IMR-90 (cell line): Measurements from ENCODE around the gene RHOBTB1. TPM values are rescaled to one million over a fixed set of nuclear protein-coding genes. Genes with fewer than 3 reads are reported as not detected.

Experiments
- ATAC-seq: fragments of 200-7000 bp; cut with Tn5 transposase; 2 replicates; pipeline ENCODE4 v1.9.1; 2020; ENCODE audit warnings: low read depth, mild to moderate bottlenecking, moderate library complexity
- BruUV-seq: library from RNA; stranded (reverse); fragments of 400-500 nt; replicated peaks from 2 replicates; lab custom pipeline; 2021; lab: Mats Ljungman, UMichigan
- CTCF ChIA-PET: fragments of 300-600 bp; formaldehyde crosslinking; extraction: SDS; loops from one replicate; lab custom pipeline; 2021; ENCODE audit warnings: antibody characterized with exemption; lab: Yijun Ruan, JAX
- POLR2A ChIA-PET: fragments of 300-600 bp; sonication (Branson Sonifier 250); formaldehyde crosslinking; loops from one replicate; lab custom pipeline; 2022; ENCODE audit warnings: antibody characterized with exemption; ENCODE audit not compliant: unreplicated experiment; lab: Charles Lee
- DNase-seq: peaks from one replicate; pipeline ENCODE4 v3.0.0; 2013
- H2AFZ ChIP-seq: replicated peaks from 2 replicates; pipeline ENCODE3; 2013; ENCODE audit warnings: low read length, mild to moderate bottlenecking; ENCODE audit not compliant: poor library complexity
- H2AK5ac ChIP-seq: 2 replicates; pipeline ENCODE4 v1.6.1; 2013; ENCODE audit warnings: low read depth, low read length, inconsistent platforms
- H2AK9ac ChIP-seq: replicated peaks from 2 replicates; pipeline ENCODE3; 2013; ENCODE audit warnings: mild to moderate bottlenecking, low read depth, low read length, moderate library complexity; ENCODE audit not compliant: poor library complexity
- H2BK120ac ChIP-seq: 2 replicates; pipeline ENCODE4 v1.6.1; 2013; ENCODE audit warnings: low read depth, low read length, inconsistent platforms
- H2BK15ac ChIP-seq: 3 replicates; pipeline ENCODE4 v1.6.1; 2013; ENCODE audit warnings: low read depth, low read length, inconsistent platforms
- H2BK20ac ChIP-seq: 2 replicates; pipeline ENCODE4 v1.6.1; 2013; ENCODE audit warnings: low read depth, mild to moderate bottlenecking, inconsistent platforms, low read length, moderate library complexity
- H2BK5ac ChIP-seq: 2 replicates; pipeline ENCODE4 v1.6.1; 2013; ENCODE audit warnings: mild to moderate bottlenecking, low read depth, low read length, inconsistent platforms; ENCODE audit not compliant: poor library complexity, severe bottlenecking
- H3K14ac ChIP-seq: replicated peaks from 2 replicates; pipeline ENCODE4 v1.6.1; 2013; ENCODE audit warnings: low read depth, low read length, inconsistent platforms
- H3K18ac ChIP-seq: 2 replicates; pipeline ENCODE4 v1.6.1; 2013; ENCODE audit warnings: low read depth, low read length, control low read depth
- H3K23ac ChIP-seq: 2 replicates; pipeline ENCODE4 v1.6.1; 2013; ENCODE audit warnings: low read depth, low read length, inconsistent platforms
- H3K27ac ChIP-seq: 2 replicates; pipeline ENCODE4 v1.5.1; 2013; ENCODE audit warnings: mild to moderate bottlenecking, control low read depth, low read length; ENCODE audit not compliant: insufficient read depth
- H3K27me3 ChIP-seq: 2 replicates; pipeline ENCODE4 v1.6.1; 2013; ENCODE audit warnings: low read length; ENCODE audit not compliant: control insufficient read depth, insufficient read depth
- H3K36me3 ChIP-seq: 2 replicates; pipeline ENCODE4 v1.6.1; 2013; ENCODE audit warnings: low read length, mixed read lengths; ENCODE audit not compliant: control insufficient read depth, insufficient read depth
- H3K4ac ChIP-seq: 2 replicates; pipeline ENCODE4 v1.6.1; 2013; ENCODE audit warnings: low read depth, low read length, inconsistent platforms
- H3K4me1 ChIP-seq: 2 replicates; pipeline ENCODE4 v1.6.1; 2013; ENCODE audit warnings: low read length, mixed read lengths; ENCODE audit not compliant: control insufficient read depth, insufficient read depth
- H3K4me2 ChIP-seq: 2 replicates; pipeline ENCODE4 v1.6.1; 2013; ENCODE audit warnings: low read depth, mild to moderate bottlenecking, control low read depth, low read length, moderate library complexity
- H3K4me3 ChIP-seq: 2 replicates; pipeline ENCODE4 v1.5.1; 2013; ENCODE audit warnings: low read depth, mild to moderate bottlenecking, control low read depth, low read length, moderate library complexity; ENCODE audit not compliant: insufficient read depth
- H3K56ac ChIP-seq: 2 replicates; pipeline ENCODE4 v1.6.1; 2013; ENCODE audit warnings: low read length, inconsistent platforms; ENCODE audit not compliant: insufficient read depth; ENCODE audit errors: extremely low read depth
- H3K79me1 ChIP-seq, 2 experiments: 2 replicates each; pipeline ENCODE4 v1.6.1; 2013; ENCODE audit warnings: low read length in 2 of 2, inconsistent platforms in 1 of 2, low read depth in 1 of 2
- H3K9ac ChIP-seq: 2 replicates; pipeline ENCODE4 v1.6.1; 2013; ENCODE audit warnings: low read depth, low read length, control low read depth
- H3K9me1 ChIP-seq: 2 replicates; pipeline ENCODE4 v1.6.1; 2013; ENCODE audit warnings: low read length, inconsistent platforms; ENCODE audit not compliant: insufficient read depth
- H3K9me3 ChIP-seq: 2 replicates; pipeline ENCODE4 v1.6.1; 2013; ENCODE audit warnings: low read length; ENCODE audit not compliant: control insufficient read depth, insufficient read depth
- H4K20me1 ChIP-seq: 2 replicates; pipeline ENCODE4 v1.6.1; 2013; ENCODE audit warnings: low read length, inconsistent platforms; ENCODE audit not compliant: insufficient read depth
- H4K5ac ChIP-seq: 2 replicates; pipeline ENCODE4 v1.6.1; 2013; ENCODE audit warnings: mild to moderate bottlenecking, low read depth, low read length, control low read depth
- H4K8ac ChIP-seq, 2 experiments: 2 replicates each; pipeline ENCODE4 v1.6.1; 2013; ENCODE audit warnings: low read depth in 2 of 2, low read length in 2 of 2, control low read depth in 1 of 2, inconsistent platforms in 1 of 2
- H4K91ac ChIP-seq: 2 replicates; pipeline ENCODE4 v1.6.1; 2013; ENCODE audit warnings: low read depth, low read length, inconsistent platforms; ENCODE audit not compliant: insufficient read depth
- CTCF ChIP-seq: conservative IDR thresholded peaks from 2 replicates; pipeline ENCODE4 v1.5.1; 2012; ENCODE audit warnings: mild to moderate bottlenecking, low read depth, low read length, improper control_type of control experiment
- MAZ ChIP-seq: IDR thresholded peaks from 2 replicates; pipeline ENCODE4 v1.6.1; 2012; ENCODE audit warnings: low read depth, mild to moderate bottlenecking, low read length, improper control_type of control experiment, moderate library complexity, borderline replicate concordance
- RAD21 ChIP-seq: IDR thresholded peaks from 2 replicates; pipeline ENCODE4 v1.6.1; 2012; ENCODE audit warnings: low read length, improper control_type of control experiment
- RCOR1 ChIP-seq: IDR thresholded peaks from 2 replicates; pipeline ENCODE4 v1.6.1; 2012; ENCODE audit warnings: mild to moderate bottlenecking, low read length, improper control_type of control experiment; ENCODE audit not compliant: insufficient replicate concordance
- RFX5 ChIP-seq: IDR thresholded peaks from 2 replicates; pipeline ENCODE4 v1.8.0; 2012; ENCODE audit warnings: low read depth, mild to moderate bottlenecking, low read length, moderate library complexity
- WGBS, 2 experiments: methylation state at CpG; one replicate each; pipeline versions ENCODE4 v1.1.5 to v1.1.7; 2013; ENCODE audit warnings: missing lambda C conversion rate in 2 of 2; ENCODE audit not compliant: insufficient read length in 1 of 2; ENCODE audit errors: extremely low coverage in 2 of 2; 5-methylcytosine and 5-hydroxymethylcytosine counted together
- dilution Hi-C: fragments of 300-500 bp; cut with HindIII; formaldehyde crosslinking; loops from one replicate; pipeline ENCODE4 v1.14.3; 2018; ENCODE audit warnings: low sequenced_read_pairs; ENCODE audit not compliant: unreplicated experiment
- in situ Hi-C: fragments of 300-500 bp; cut with MboI; formaldehyde crosslinking; loops from 3 replicates; pipeline ENCODE4 v1.14.3; 2019; ENCODE audit warnings: low sequenced_read_pairs, inconsistent platforms, mixed read lengths
- intact Hi-C: fragments of 100-400 bp; cut with micrococcal nuclease; formaldehyde crosslinking; loops from 2 replicates; pipeline ENCODE4 v1.10.0; 2022
- polyA plus RNA-seq, 3 experiments: library from polyadenylated mRNA; depleted of rRNA; stranded (reverse); fragments of >200 nt; gene quantifications; 2 replicates each; pipeline ENCODE4 v1.2.3, GENCODE V29; 2012; ENCODE audit warnings: low replicate concordance in 1 of 3
- total RNA-seq: library from RNA; depleted of rRNA; stranded (reverse); fragments of >200 nt; gene quantifications from 2 replicates; pipeline ENCODE4 v1.2.3, GENCODE V29; 2012

The RHOBTB1 gene
- total and polyA plus RNA-seq, 2 of the 4 experiments (the other 2 are of a cell fraction) = 8.9 to 15.2 TPM

GRCh38 chr10:60821656-60822055 is 122.3 kb downstream of the RHOBTB1 start:
- no peak overlapping the region for H4K91ac ChIP-seq
- POLR2A ChIA-PET = no interaction called here
- H3K4me3 ChIP-seq = no peak overlapping the region
- 0% methylated on average over 1 of the region's 2 CpGs; no CpG with 5 or more reads in 1 of the 2 experiments for WGBS, 2 experiments
- no peaks in the 10 kb centered on the region for H4K20me1 ChIP-seq
- intact Hi-C loops = loop anchor here (5.0 kb wide), 1 partner anchor 121 kb away; the partner anchor contains the start of gene RHOBTB1
- H3K14ac ChIP-seq = no peak overlapping the region
- H3K9me3 ChIP-seq = no peaks in the 10 kb centered on the region
- no peak overlapping the region for H4K8ac ChIP-seq
- no peak for ATAC-seq
- no peak overlapping the region for H2BK15ac ChIP-seq
- no peak overlapping the region for H2AK9ac ChIP-seq
- no peak overlapping the region for H3K23ac ChIP-seq
- no peak overlapping the region for H2BK120ac ChIP-seq
- BruUV-seq = no TSS peak
- H3K4me2 ChIP-seq = no peak overlapping the region
- no peak overlapping the region for H3K4ac ChIP-seq
- no peak overlapping the region for H3K27ac ChIP-seq
- no peak overlapping the region for H3K9ac ChIP-seq
- no peaks in the 10 kb centered on the region for H3K79me1 ChIP-seq
- H4K5ac ChIP-seq = no peak overlapping the region
- no peak overlapping the region for H2AK5ac ChIP-seq
- TF ChIP-seq RCOR1 (no peak), MAZ (no peak), RAD21 (no peak), CTCF (no peak), RFX5 (no peak)
- H3K56ac ChIP-seq = no peak overlapping the region
- H3K36me3 ChIP-seq = no peaks in the 10 kb centered on the region
- in situ Hi-C loops = loop anchor here (25.0 kb wide), 2 partner anchors 1216 to 1416 kb away; no protein-coding TSS in a partner anchor
- peak; percentile 35 for DNase-seq
- H2BK5ac ChIP-seq = no peak overlapping the region
- dilution Hi-C loops = no loop called here
- CTCF ChIA-PET = interaction anchor here (1.0 kb wide), 1 partner anchor 143 kb away, joined by 3 read pairs; no protein-coding TSS in a partner anchor
- peaks cover 17% of the 10 kb centered on the region for H3K4me1 ChIP-seq
- no peak overlapping the region for H3K18ac ChIP-seq
- H3K27me3 ChIP-seq = no peaks in the 10 kb centered on the region
- H2BK20ac ChIP-seq = no peak overlapping the region
- H2AFZ ChIP-seq = no peak overlapping the region
- H3K9me1 ChIP-seq = peaks cover 9% of the 10 kb centered on the region; the same call in 1 of the 2 replicates
